Neural progenitor cell (in vitro differentiated cells): ENCODE data around the gene ARHGAP33.

ENCODE experiments used
- EZH2 ChIP-seq: fragments of 200-600 bp; sonication (generic); IDR thresholded peaks from 2 replicates; pipeline ENCODE4 v1.6.1; 2017; ENCODE audit warnings: antibody characterized with exemption, mild to moderate bottlenecking, moderate library complexity
- TF ChIP-seq, protein P1 (sequence below): fragments of 200-600 bp; sonication (generic); IDR thresholded peaks from 2 replicates; pipeline ENCODE4 v1.5.1; 2017; ENCODE audit warnings: antibody characterized with exemption, mild to moderate bottlenecking

DNA sequence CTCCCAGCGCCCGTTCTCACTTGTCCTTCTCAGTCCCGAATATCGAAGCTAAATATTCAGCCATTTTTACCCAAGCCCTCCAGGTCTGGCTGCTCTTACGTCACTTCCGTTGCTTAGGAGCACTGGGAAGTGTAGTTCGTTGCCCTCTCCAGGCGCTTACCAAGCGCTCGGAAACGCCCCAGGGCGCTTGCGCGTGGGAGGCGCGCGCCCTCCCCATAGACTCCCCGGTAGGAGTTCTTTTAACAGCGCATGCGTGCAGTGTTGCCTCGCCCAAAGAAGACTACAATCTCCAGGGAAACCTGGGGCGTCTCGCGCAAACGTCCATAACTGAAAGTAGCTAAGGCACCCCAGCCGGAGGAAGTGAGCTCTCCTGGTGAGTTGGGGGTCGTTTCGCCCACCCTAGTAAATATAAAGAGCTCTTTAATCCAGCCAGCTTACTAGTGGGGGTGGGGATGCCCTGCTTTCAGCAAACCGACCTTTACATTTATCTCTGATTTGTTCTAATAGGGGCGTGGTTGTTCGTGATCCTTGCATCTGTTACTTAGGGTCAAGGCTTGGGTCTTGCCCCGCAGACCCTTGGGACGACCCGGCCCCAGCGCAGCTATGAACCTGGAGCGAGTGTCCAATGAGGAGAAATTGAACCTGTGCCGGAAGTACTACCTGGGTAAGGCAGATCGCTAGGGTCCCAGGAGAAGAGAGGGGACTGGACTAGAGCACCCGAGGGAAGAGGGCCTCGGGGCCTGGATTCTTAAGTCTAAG lies 29.9 kb upstream of the ARHGAP33 start, which contains the start of the genes PSENEN and U2AF1L4:
- TF ChIP-seq, protein P1, sequence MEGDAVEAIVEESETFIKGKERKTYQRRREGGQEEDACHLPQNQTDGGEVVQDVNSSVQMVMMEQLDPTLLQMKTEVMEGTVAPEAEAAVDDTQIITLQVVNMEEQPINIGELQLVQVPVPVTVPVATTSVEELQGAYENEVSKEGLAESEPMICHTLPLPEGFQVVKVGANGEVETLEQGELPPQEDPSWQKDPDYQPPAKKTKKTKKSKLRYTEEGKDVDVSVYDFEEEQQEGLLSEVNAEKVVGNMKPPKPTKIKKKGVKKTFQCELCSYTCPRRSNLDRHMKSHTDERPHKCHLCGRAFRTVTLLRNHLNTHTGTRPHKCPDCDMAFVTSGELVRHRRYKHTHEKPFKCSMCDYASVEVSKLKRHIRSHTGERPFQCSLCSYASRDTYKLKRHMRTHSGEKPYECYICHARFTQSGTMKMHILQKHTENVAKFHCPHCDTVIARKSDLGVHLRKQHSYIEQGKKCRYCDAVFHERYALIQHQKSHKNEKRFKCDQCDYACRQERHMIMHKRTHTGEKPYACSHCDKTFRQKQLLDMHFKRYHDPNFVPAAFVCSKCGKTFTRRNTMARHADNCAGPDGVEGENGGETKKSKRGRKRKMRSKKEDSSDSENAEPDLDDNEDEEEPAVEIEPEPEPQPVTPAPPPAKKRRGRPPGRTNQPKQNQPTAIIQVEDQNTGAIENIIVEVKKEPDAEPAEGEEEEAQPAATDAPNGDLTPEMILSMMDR = no peak
- TF ChIP-seq EZH2 = no peak
